Activated T-cell treated with anti-CD3 and anti-CD28 coated beads for 48 hours (primary cell): ENCODE data around the gene NDUFA8.

Source experiments
- DNase-seq: peaks from one replicate; pipeline ENCODE4 v3.0.0-alpha.2; 2020; ENCODE audit warnings: low read depth

NDUFA8 gene

DNA sequence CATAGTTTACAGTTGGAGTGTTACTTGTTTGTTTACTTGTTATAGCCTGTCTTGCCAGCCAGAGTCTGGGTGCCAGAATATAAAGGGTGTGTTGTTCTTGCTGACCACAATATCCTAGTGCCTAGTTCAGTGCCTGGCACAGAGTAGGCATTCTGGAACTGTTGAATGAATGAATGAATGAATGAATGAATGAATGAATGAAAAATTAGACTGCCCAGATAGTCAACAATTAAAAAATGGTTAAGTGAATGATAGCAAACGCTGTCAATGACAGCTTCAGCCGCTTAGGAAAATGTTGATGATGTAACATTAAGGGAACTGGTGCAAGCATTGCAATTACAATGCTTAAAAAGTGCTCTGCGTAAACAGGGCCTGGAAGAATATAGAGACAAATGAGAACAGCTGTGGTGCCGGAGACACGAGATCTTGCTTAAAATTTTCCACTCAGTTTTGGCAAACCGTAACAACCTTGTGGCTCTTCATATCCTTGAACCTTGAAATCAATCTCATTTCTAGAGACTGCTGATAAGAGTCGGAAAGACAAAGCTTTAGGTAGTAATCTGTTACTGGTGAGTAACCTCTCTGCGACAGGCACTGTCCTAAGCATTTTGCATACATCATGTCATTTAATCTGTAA lies 61.8 kb downstream of the NDUFA8 start:
- DNase-seq, result no peak

DNA sequence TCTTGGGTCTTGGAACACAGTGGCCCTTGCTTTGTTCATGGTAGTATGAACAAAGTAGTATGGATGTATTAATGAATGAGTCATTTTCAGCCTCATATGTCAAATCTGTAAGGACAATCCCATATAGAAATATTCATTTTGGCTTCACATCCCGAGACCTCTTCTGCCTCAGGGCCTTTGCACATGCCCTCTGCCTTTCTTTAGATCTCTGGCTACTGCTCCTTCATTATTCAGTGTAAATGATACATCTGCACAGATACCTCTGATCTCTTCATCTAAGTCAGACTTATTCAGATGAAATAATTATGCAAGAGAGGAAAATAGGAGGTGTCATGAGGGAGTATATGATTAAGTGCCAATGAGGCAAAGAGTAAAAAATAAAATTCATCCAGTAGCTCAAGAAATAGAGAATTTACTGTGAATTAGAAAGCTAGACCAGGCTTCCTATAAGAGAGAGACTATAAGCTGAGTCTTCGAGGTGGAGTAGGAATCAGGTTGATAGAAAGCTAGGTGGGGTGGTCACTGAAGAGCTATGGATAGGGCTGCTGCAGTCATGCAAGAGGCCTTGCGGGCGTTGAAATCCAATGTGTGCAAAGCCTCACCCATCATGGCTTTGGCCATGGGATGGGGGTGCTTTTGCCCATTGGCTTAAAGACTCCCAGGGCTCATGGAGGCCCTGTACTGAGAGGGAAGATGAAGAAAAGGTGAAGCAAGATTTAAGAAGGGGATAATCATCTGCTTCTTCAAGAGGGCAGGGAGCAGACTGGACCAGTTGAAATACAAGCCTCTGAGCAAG lies 62.8 kb downstream of the NDUFA8 start:
- no peak for DNase-seq

DNA sequence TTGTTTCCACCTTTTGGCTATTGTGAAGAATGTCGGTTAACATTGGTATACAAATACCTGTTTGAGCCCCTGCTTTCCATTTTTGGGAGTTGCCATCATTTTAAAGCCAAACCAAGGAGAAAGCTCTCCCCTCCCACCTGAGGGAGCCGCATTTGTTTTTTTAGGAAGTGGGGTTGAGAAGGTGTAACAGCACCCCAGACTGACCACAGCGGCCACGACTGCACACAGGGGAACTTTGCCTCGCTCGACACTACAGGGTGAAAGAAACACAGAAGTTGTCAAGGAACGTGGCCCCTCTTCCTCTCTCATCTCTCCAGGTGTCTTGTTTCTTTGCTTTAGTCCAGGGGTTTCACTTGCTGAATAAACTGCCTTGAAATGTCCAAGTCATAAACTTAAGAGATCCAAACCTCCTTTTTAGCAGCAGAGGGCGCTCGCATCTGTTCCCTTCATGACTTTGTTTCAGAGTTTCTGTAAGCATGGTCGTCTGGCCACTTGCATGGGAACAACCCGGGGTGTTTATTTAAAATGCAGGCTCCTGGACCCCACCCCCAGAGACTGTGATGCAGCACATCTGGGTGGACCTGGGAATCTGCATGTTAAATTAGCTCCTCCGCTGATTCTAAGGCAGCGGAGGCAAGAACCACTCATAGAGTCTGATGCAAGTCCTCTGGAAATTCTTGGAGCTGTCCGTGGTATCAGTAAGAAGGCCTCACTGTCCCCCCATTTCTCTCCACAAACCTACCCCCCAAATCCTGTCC lies 64.4 kb downstream of the NDUFA8 start:
- DNase-seq, result peak; percentile 27
